GM19463 (cell line): ENCODE measurements around the gene IKBKG.
"Not testable (repeated sequence)": the region's sequence is repeated elsewhere in the genome, so short reads cannot be mapped to it uniquely, and the experiment has no call there.

ENCODE experiments used
- ATAC-seq: cut with Tn5 transposase; IDR thresholded peaks from one replicate; pipeline ENCODE4 v1.9.1; 2021; ENCODE audit warnings: mild to moderate bottlenecking, moderate library complexity; ENCODE audit not compliant: unreplicated experiment

The IKBKG gene

GRCh38 chrX:154552112-154552806 lies 4.8 kb downstream of the IKBKG start:
- not testable (repeated sequence) for ATAC-seq

DNA sequence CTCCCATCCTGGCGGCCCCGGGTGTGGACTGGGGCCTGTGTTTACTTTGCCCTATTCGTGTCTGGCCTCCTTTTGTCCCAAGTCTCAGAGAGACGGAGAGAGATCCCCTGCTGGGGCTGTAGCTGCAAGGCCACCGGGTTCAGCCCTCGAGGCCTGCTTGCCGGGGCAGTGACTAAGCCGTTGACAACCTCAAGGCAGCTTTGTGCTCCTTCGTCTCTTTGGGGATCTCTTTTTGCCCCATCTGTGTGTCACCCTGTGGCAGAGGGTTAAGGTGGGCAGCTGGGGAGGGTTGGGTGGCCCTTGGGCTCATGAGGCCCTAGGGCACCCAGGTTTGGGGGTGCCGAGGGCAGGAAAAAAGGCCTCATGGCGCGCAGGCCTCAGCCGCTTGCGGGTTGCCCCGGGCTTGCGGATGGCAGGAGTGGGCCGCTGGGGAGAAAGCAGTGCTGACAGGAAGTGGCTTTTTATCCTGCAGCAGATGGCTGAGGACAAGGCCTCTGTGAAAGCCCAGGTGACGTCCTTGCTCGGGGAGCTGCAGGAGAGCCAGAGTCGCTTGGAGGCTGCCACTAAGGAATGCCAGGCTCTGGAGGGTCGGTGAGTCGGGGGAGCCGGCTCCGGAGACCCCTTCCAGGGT lies 10.8 kb downstream of the IKBKG start:
- ATAC-seq: not testable (repeated sequence)

GRCh38 chrX:154558896-154559295 lies 11.5 kb downstream of the IKBKG start:
- ATAC-seq: not testable (repeated sequence)

- not testable (repeated sequence) for ATAC-seq
These were observed 12.9 kb downstream of the IKBKG start for GRCh38 chrX:154560326-154560725.

- not testable (repeated sequence) for ATAC-seq
These were observed 14.9 kb downstream of the IKBKG start for GRCh38 chrX:154562295-154562694.

DNA sequence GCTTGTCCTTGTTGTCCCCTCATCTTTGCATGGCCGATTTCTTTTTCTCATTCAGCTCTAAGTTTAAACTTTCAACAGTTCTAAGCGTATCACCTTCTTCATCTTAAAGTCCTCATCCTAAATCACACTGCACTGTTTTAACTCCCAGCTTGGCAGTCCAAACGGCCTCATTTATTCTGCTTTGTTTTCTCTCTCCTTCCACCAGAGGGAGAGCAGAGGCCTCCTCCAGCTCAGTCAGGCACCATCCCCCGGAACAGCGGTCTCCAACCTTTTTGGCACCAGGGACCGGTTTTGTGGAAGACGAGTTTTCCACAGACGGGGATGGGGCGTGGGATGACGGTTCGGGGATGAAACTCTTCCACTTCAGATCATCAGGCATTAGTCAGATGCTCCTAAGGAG lies 22.9 kb downstream of the IKBKG start:
- not testable (repeated sequence) for ATAC-seq

DNA sequence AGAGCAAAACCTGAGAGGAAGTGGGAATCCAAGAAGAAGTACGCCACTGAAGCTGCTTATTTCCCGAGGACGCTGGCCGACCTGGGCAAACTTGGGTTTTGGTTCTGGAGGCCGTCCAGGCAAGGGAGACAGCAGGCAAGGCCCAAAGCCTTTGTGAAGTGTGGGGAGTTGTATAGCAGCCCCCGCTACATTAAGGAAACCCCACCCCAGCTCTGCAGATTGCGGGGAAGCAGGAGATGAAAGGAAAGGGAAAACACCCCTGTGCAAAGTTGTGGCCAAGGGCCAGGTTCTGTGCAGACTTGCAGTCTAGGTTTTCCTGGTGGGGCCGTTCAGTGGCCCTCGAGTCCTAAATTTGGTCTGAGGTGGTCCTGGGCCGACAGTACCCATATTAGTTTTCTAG lies 25.6 kb downstream of the IKBKG start:
- not testable (repeated sequence) for ATAC-seq

DNA sequence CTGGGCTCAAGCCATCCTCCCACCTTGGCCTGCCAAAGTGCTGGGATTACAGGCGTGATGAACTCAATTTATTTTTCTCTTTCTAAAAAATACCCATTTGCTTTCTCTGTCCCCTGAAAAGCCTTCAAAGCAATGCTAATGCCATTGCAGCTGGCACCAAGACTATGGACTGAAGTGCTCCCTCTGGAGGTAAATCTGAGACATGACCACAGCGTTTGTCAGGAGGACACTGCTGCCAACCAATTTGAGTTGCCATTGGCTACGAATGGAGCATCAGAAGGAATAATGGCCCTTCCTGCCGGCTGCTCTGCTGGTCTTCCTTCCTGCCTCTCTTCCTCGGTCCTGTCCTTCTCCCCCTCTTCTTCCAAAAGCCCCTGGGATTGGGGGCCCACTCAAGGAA lies 27.7 kb downstream of the IKBKG start:
- ATAC-seq: not testable (repeated sequence)

DNA sequence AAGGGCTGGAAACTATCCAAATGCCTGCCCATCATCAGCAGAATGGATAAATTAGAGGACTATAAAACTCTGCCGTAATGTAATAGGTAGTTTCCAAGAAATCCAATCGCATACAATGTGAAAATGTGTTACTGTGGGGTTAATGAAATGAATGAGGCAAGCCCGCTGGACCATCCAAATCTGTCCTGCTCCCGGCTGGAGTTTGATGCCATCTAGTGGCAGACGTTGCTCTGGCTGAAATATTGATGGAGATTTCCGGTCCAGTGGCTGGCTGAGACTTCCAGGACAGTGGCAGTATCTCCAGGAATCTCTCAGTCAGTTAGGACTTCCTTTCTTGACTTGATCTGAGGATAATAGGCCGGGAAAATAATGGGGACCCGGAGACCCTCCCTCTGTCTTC lies 35.6 kb downstream of the IKBKG start:
- ATAC-seq: not testable (repeated sequence)

GRCh38 chrX:154584585-154585183 lies 37.3 kb downstream of the IKBKG start, which contains the start of gene CTAG1A:
CTAG1A (plus strand) TSS chrX:154585133; CDS start chrX:154585207, 74 bp downstream.
- not testable (repeated sequence) for ATAC-seq

DNA sequence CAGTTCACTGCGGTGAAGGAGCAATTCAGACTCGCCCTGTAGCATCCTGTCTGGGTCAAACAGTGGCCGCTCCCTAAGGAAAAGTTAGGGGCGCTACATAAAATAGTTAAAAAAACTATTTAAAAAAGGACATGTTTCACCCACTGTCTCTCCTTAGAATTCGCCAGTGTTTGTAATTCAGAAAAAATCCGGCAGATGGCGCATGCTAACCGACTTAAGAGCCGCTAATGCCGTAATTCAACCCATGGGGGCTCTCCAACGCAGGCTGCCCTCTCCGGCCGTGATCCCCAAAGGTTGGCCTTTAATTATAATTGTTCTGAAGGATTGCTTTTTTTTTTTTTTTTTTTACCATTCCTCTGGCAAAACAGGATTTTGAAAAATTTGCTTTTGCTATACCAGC lies 43.0 kb downstream of the IKBKG start:
- not testable (repeated sequence) for ATAC-seq

DNA sequence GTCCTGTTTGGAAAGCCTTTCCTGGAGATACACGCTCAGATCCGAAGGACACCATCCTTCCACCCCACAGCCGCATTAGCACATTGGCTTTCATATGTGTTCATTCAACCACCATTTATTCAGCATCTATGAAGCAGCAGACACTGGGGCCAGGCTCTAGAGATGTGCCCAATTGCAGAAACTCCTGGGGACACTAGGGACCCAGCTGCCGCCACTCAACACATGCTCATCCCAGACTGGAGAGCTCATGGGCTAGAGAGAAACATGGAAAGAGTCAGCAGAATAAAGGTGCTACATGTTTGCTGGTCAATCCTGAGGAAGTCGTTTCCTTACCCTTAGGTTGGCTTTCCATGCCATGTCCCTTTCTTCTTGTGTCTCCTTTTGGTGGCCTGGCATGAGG lies 45.1 kb downstream of the IKBKG start:
- ATAC-seq: no peak

DNA sequence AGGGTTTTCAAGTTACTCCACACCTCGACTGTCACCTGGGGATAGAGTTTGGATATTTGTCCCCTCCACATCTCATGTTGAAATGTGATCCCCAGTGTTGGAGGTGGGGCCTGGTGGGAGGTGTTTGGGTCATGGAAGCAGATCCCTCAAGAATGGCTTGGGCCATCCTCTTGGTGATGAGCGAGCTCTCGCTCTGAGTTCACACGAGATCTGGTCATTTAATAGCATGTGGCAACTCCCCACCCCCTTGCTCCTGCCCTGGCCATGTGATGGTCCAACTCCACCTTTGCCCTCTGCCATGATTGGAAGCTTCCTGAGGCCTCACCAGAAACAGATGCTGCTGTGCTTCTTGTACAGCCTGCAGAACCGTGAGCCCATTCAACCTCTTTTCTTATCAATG lies 45.8 kb downstream of the IKBKG start:
- ATAC-seq: no peak

- no peak for ATAC-seq
These were observed 47.1 kb downstream of the IKBKG start for GRCh38 chrX:154594491-154594890.

DNA sequence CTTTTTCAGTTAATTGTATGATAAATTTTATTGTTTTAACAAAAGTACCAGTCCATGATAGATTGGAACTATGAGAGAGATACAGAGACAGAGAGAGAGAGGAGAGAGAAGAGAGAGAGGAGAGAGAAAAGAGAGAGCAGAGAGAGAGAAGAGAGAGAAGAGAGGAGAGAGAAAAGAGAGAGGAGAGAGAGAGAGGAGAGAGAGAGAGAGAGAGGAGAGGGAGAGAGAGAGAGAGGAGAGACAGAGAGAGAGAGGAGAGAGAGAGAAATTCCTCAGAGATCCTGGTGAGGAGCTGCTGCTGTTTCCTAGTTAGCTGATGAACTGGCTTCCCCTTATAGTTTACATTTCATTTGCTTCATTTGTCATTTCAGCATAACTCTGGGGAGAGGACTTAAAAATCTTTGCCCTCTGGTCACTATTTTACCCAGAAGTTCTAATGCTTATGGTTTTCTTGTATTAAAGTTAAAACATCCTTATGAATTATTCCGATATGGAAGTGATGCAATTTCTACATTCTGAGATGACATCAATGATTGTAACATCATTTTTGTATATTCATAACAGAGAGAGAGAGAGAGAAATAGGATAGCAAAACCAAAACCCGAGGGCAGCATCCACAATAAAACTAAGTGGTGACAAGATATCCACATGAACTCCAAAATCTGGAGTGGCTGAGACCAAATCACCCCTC lies 48.3 kb downstream of the IKBKG start:
- ATAC-seq: no peak

- no peak for ATAC-seq
These were observed 49.0 kb downstream of the IKBKG start for GRCh38 chrX:154596290-154596929.

DNA sequence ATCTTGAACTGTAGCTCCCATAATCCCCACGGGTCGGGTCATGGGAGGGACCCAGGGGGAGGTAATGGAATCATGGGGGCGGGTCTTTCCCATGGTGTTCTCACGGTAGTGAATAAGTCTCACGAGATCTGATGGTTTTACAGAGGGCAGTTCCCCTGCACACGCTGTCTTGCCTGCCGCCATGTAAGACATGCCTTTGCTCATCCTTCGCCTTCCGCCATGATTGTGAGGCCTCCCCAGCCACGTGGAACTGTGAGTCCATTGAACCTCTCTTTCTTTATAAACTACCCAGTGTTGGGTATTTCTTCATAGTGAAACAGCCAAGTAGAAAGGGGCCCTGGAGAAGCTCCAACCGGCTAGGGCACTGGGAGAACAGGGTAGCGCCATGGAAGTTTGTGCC lies 49.8 kb downstream of the IKBKG start:
- no peak for ATAC-seq

DNA sequence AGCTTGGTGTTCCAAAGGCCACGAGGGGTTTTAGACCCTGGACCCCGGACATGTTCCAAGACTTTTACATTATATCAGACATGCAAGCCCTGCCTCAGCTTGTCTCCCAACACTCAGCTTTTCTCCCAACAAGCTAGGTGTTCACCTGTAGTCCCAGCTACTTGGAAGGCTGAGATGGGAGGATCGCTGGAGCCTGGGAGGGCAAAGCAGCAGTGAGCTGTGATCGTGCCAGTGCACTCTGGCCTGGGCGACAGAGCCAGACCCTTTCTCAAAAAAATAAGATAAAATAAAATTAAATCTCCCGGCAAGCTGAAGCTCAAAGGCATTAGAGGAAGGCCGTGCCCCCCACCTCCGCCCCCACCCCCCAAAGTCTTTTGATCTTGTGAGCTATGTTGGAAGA lies 51.2 kb downstream of the IKBKG start:
- ATAC-seq: no peak

- no peak for ATAC-seq
These were observed 52.1 kb downstream of the IKBKG start for GRCh38 chrX:154599531-154599930.

DNA sequence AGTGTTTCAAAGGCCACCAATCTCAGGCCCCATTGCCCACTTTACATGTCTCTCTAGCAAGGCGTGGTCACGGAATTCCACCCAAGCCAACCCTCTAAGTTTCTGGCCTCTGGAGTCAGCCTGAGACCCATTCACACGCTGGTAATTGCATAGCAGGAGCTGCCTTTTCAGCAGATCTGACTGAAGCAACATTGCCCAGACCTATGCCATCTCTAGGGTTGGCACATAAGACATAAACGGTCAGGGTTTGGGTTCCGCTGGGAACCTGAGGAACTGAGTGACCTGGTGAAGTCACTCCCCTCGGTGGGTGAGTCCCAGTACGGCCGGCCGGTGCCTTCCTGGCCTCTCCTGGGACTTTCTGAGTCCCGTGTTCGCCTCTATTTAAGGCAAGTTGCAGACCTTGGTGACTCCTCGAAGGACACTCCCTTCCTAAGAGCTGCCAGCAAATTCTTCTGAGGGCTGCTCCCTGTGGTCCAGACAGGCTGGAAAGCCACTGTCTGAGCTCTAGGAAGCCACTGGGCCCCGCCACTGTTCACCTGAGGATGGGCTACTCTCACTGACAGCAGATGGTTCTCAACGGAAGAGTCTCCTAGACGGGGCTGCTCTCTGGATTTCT lies 53.4 kb downstream of the IKBKG start:
- ATAC-seq: no peak

DNA sequence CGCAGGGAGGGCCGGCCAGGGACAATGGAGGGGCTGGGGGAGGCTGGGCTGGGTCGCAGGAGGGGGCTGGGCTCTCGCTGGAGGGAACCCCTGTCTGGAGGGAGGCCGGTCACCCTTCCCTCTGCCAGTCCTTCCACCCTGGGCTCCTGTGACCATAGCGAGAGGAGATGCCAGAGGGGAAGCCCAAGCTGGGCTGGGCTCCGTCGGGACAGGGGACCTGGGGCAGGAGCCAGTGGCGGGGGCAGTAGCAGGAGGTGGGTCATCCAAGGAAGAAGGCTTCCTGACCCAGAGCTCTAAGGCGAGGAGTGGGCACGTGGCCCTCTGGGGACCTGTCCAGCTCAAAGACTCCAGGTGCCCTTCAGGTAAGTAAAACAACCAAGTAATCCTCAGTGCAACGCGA lies 54.8 kb downstream of the IKBKG start:
- ATAC-seq: no peak
